GM12873 (cell line): ENCODE data around the gene TBC1D22A.

Experiments used
- CTCF ChIP-seq: IDR thresholded peaks from 2 replicates; pipeline ENCODE4 v1.5.1; 2012; ENCODE audit warnings: low read depth, mild to moderate bottlenecking, moderate library complexity, low read length, control low read depth; ENCODE audit not compliant: insufficient read depth; ENCODE audit errors: missing control alignments

TBC1D22A gene

GRCh38 chr22:46803936-46804335 is 41.5 kb downstream of the TBC1D22A start:
- no peak for TF ChIP-seq CTCF

- no peak for TF ChIP-seq CTCF
Measured at GRCh38 chr22:46806794-46807193, 44.3 kb downstream of the TBC1D22A start.

- TF ChIP-seq CTCF: no peak
Measured at GRCh38 chr22:46807458-46807857, 45.0 kb downstream of the TBC1D22A start.

- no peak for TF ChIP-seq CTCF
Measured at GRCh38 chr22:46809153-46809885, 46.9 kb downstream of the TBC1D22A start.

- TF ChIP-seq CTCF: no peak
Measured at GRCh38 chr22:46810856-46811786, 48.7 kb downstream of the TBC1D22A start.

- TF ChIP-seq CTCF: no peak
Measured at GRCh38 chr22:46812034-46812605, 49.7 kb downstream of the TBC1D22A start.

GRCh38 chr22:46812788-46813187 is 50.3 kb downstream of the TBC1D22A start:
- no peak for TF ChIP-seq CTCF
